Progenitor cell of endocrine pancreas (in vitro differentiated cells): ENCODE measurements around the gene HAPLN3. TPM values are rescaled to one million over a fixed set of nuclear protein-coding genes. Genes with fewer than 3 reads are reported as not detected.

Experiments used
- DNase-seq: peaks from one replicate; pipeline ENCODE4 v3.0.0; 2021; ENCODE audit warnings: low spot score; ENCODE audit not compliant: unreplicated experiment
- H3K27ac Mint-ChIP-seq: 2 replicates; pipeline ENCODE4 v1.8.0; 2021; ENCODE audit warnings: mild to moderate bottlenecking, moderate library complexity, mixed read lengths
- H3K27me3 Mint-ChIP-seq: 2 replicates; pipeline ENCODE4 v1.8.0; 2021; ENCODE audit warnings: mixed read lengths
- H3K36me3 Mint-ChIP-seq: 2 replicates; pipeline ENCODE4 v1.8.0; 2022; ENCODE audit warnings: mixed read lengths; ENCODE audit not compliant: insufficient read depth
- H3K4me1 Mint-ChIP-seq: 2 replicates; pipeline ENCODE4 v1.8.0; 2021; ENCODE audit warnings: low read depth, mixed read lengths
- H3K4me3 Mint-ChIP-seq: 2 replicates; pipeline ENCODE4 v1.8.0; 2021; ENCODE audit warnings: low read depth, mild to moderate bottlenecking, moderate library complexity, mixed read lengths
- H3K9me3 Mint-ChIP-seq: 2 replicates; pipeline ENCODE4 v1.8.0; 2021; ENCODE audit warnings: low read depth, mixed read lengths
- CTCF ChIP-seq: fragments of 200-600 bp; sonication (generic); IDR thresholded peaks from one replicate; pipeline ENCODE4 v1.5.0; 2021; ENCODE audit warnings: antibody characterized with exemption, mild to moderate bottlenecking; ENCODE audit not compliant: unreplicated experiment
- total RNA-seq: library from RNA; stranded (reverse); gene quantifications from 2 replicates; pipeline ENCODE4 v1.2.1, GENCODE V29; 2021

HAPLN3 gene
- total RNA-seq, 1 donor from 2014 or later, result 8.4 TPM

- DNase-seq, result no peak
- Mint-ChIP-seq H3K36me3 (no peaks in the 10 kb centered on the region), H3K27me3 (no peaks in the 10 kb centered on the region), H3K4me3 (no peak overlapping the region), H3K9me3 (no peaks in the 10 kb centered on the region), H3K27ac (no peak overlapping the region), H3K4me1 (no peaks in the 10 kb centered on the region)
- no peak for TF ChIP-seq CTCF
Observed at GRCh38 chr15:88847144-88847543, 48.2 kb downstream of the HAPLN3 start.

- no peak overlapping the region for H3K27ac Mint-ChIP-seq
- H3K4me1 Mint-ChIP-seq, result no peaks in the 10 kb centered on the region
- H3K9me3 Mint-ChIP-seq, result no peaks in the 10 kb centered on the region
- no peaks in the 10 kb centered on the region for H3K27me3 Mint-ChIP-seq
- no peak overlapping the region for H3K4me3 Mint-ChIP-seq
- H3K36me3 Mint-ChIP-seq, result no peaks in the 10 kb centered on the region
- no peak for TF ChIP-seq CTCF
- DNase-seq, result no peak
Observed at GRCh38 chr15:88845616-88846015, 49.7 kb downstream of the HAPLN3 start.

- H3K4me1 Mint-ChIP-seq, result no peaks in the 10 kb centered on the region
- H3K9me3 Mint-ChIP-seq, result no peaks in the 10 kb centered on the region
- H3K36me3 Mint-ChIP-seq, result no peaks in the 10 kb centered on the region
- no peak overlapping the region for H3K4me3 Mint-ChIP-seq
- no peaks in the 10 kb centered on the region for H3K27me3 Mint-ChIP-seq
- no peak for DNase-seq
- TF ChIP-seq CTCF, result no peak
- H3K27ac Mint-ChIP-seq, result no peak overlapping the region
Observed at GRCh38 chr15:88844749-88845386, 50.5 kb downstream of the HAPLN3 start.

GRCh38 chr15:88843334-88843733 lies 52.0 kb downstream of the HAPLN3 start:
- no peak overlapping the region for H3K4me3 Mint-ChIP-seq

GRCh38 chr15:88842156-88842555 lies 53.2 kb downstream of the HAPLN3 start:
- Mint-ChIP-seq H3K27me3 (no peaks in the 10 kb centered on the region), H3K27ac (no peak overlapping the region), H3K9me3 (no peaks in the 10 kb centered on the region), H3K4me3 (no peak overlapping the region), H3K4me1 (no peaks in the 10 kb centered on the region), H3K36me3 (no peaks in the 10 kb centered on the region)
- no peak for TF ChIP-seq CTCF
- DNase-seq, result no peak

More at GRCh38 chr15:88843334-88843733, 52.0 kb downstream of the HAPLN3 start:
- DNase-seq, result no peak
- no peaks in the 10 kb centered on the region for H3K27me3 Mint-ChIP-seq
- H3K4me1 Mint-ChIP-seq, result no peaks in the 10 kb centered on the region
- H3K9me3 Mint-ChIP-seq, result no peaks in the 10 kb centered on the region
- no peaks in the 10 kb centered on the region for H3K36me3 Mint-ChIP-seq
- H3K27ac Mint-ChIP-seq, result no peak overlapping the region
- TF ChIP-seq CTCF, result no peak
